ENCODE data around the gene PAM16.

The PAM16 gene

GRCh38 chr16:4341250-4341649 is 9.9 kb downstream of the PAM16 start:
- Mint-ChIP-seq H3K4me1 (peaks cover 7% of the 10 kb centered on the region), H3K36me3 (ENCODE audit: low read depth) (peaks cover 6% of the 10 kb centered on the region), H3K27me3 (ENCODE audit: low read depth) (no peaks in the 10 kb centered on the region), H3K4me3 (no peak overlapping the region), H3K27ac (no peak overlapping the region), H3K9me3 (no peaks in the 10 kb centered on the region)
- no peak for TF ChIP-seq CTCF (IDR thresholded peaks at IDR 0.05; ENCODE audit: unreplicated experiment in 3 of 3)

DNA sequence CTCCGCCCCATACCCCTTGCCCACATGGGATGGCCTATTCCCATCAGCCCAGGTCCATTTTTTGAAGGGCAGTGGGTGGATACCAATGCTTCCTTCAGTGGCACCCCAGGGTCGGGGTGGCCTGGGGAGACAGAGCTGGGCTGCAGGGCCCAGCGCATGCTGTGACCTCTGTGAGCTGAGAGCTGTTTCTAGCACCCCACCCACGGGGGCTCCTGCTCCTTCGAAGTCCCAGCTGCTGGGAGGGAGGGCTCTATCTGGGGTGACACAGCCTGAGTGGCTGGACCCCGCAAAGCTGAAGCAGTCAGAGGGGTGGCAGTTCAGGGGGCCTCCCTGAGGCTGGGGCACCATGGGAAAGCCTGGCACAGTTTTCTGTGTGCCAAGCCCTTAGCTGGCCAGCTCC is 10.7 kb downstream of the PAM16 start:
- Mint-ChIP-seq H3K4me3 (no peak overlapping the region), H3K27me3 (ENCODE audit: low read depth) (no peaks in the 10 kb centered on the region), H3K9me3 (no peaks in the 10 kb centered on the region), H3K27ac (no peak overlapping the region), H3K36me3 (ENCODE audit: low read depth) (peaks cover 13% of the 10 kb centered on the region), H3K4me1 (peaks cover 7% of the 10 kb centered on the region)
- no peak for TF ChIP-seq CTCF (IDR thresholded peaks at IDR 0.05; ENCODE audit: unreplicated experiment in 3 of 3)

DNA sequence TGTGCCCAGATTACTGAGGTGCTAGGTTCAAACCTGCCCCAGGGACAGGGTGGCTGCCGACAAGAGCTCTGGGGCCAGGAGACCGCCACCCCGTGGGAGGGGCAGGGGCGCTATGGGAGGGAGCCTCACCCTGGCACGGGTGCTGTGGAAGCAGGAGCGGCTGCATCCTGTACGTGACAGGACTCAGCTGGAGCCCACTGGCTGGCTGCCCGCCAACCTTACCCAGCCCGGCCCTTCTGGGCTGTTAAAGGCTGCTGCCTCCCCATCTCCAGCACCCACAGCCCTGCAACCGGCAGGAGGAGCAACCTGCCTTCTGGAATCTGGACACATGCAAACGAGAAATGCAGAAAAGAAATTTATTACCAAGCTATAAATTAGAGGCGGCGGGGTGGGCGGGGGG is 11.2 kb downstream of the PAM16 start:
- Mint-ChIP-seq H3K27me3 (ENCODE audit: low read depth) (no peaks in the 10 kb centered on the region), H3K4me3 (no peak overlapping the region), H3K36me3 (ENCODE audit: low read depth) (peaks cover 14% of the 10 kb centered on the region), H3K4me1 (peaks cover 7% of the 10 kb centered on the region), H3K9me3 (no peaks in the 10 kb centered on the region), H3K27ac (peak overlapping the region; percentile 56 to 82 (median 61))
- peak; percentile 10 to 18 (median 15) for TF ChIP-seq CTCF (IDR thresholded peaks at IDR 0.05; ENCODE audit: unreplicated experiment in 3 of 3)

GRCh38 chr16:4339455-4339854 is 11.7 kb downstream of the PAM16 start:
- H3K4me3 Mint-ChIP-seq: no peak overlapping the region
- H3K36me3 Mint-ChIP-seq (ENCODE audit: low read depth): peaks cover 17% of the 10 kb centered on the region
- peaks cover 7% of the 10 kb centered on the region for H3K4me1 Mint-ChIP-seq
- no peaks in the 10 kb centered on the region for H3K9me3 Mint-ChIP-seq
- H3K27me3 Mint-ChIP-seq (ENCODE audit: low read depth): no peaks in the 10 kb centered on the region
- H3K27ac Mint-ChIP-seq: peak overlapping the region; percentile 56 to 82 (median 61)
- TF ChIP-seq CTCF (IDR thresholded peaks at IDR 0.05; ENCODE audit: unreplicated experiment in 3 of 3): no peak

GRCh38 chr16:4338712-4339299 is 12.3 kb downstream of the PAM16 start:
- no peaks in the 10 kb centered on the region for H3K27me3 Mint-ChIP-seq (ENCODE audit: low read depth)
- peak overlapping the region in 2 of 3 experiments; percentile 56 to 61 for H3K27ac Mint-ChIP-seq
- no peak overlapping the region for H3K4me3 Mint-ChIP-seq
- H3K9me3 Mint-ChIP-seq: no peaks in the 10 kb centered on the region
- H3K36me3 Mint-ChIP-seq (ENCODE audit: low read depth): peaks cover 16% of the 10 kb centered on the region
- peaks cover 7% of the 10 kb centered on the region for H3K4me1 Mint-ChIP-seq
- no peak for TF ChIP-seq CTCF (IDR thresholded peaks at IDR 0.05; ENCODE audit: unreplicated experiment in 3 of 3)

DNA sequence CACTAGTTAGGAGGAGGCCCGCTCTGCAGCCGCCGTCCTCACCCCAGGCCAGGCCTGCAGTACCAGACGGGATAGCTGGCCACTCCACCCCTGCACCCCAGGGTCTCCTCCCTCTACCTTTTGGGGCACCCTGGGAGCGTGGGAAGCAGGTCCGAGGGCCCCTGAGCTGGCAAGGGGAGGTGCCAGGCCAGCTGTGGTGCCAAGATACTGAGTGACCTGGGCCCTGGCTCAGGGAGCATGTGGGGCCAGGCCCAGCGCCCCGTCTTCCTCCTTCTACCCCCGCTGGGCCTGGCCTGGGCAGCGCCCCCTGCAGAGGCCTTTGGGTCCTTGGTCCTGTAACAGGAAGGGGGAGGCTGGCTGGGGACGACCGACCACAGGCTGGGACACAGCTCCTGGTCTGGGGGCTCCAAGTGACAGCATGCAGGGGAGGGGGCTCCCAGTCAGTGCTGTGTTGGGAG is 13.0 kb downstream of the PAM16 start:
- Mint-ChIP-seq H3K27me3 (ENCODE audit: low read depth) (no peaks in the 10 kb centered on the region), H3K9me3 (no peaks in the 10 kb centered on the region), H3K4me1 (peaks cover 7% of the 10 kb centered on the region), H3K27ac (no peak overlapping the region), H3K4me3 (no peak overlapping the region), H3K36me3 (ENCODE audit: low read depth) (peaks cover 15% of the 10 kb centered on the region)
- TF ChIP-seq CTCF (IDR thresholded peaks at IDR 0.05; ENCODE audit: unreplicated experiment in 3 of 3): no peak
